Central memory CD4-positive, alpha-beta T cell (primary cell): Measurements from ENCODE around the gene CYB561.

Source experiments
- DNase-seq: peaks from one replicate; pipeline ENCODE4 v3.0.0; 2022

CYB561 gene

GRCh38 chr17:63448655-63449054, 2.5 kb upstream of the CYB561 start:
- DNase-seq: no peak

- DNase-seq: no peak
These were observed 1.4 kb upstream of the CYB561 start for GRCh38 chr17:63447471-63448009.

GRCh38 chr17:63446753-63447470, 806 bp upstream of the CYB561 start:
- DNase-seq: peak; percentile 56

GRCh38 chr17:63445571-63445953, 544 bp downstream of the CYB561 start:
- DNase-seq: peak; percentile 75

GRCh38 chr17:63445065-63445464, 1.0 kb downstream of the CYB561 start:
- DNase-seq: no peak

GRCh38 chr17:63444457-63444856, 1.6 kb downstream of the CYB561 start:
- no peak for DNase-seq

GRCh38 chr17:63443053-63443452, 3.1 kb downstream of the CYB561 start:
- no peak for DNase-seq

GRCh38 chr17:63442549-63443035, 3.5 kb downstream of the CYB561 start:
- DNase-seq: no peak

GRCh38 chr17:63442074-63442473, 4.0 kb downstream of the CYB561 start:
- DNase-seq: no peak

GRCh38 chr17:63441654-63442053, 4.5 kb downstream of the CYB561 start:
- DNase-seq: no peak

- DNase-seq: no peak
These were observed 5.3 kb downstream of the CYB561 start for GRCh38 chr17:63440770-63441335.

GRCh38 chr17:63440127-63440769, 5.9 kb downstream of the CYB561 start:
- DNase-seq: peak; percentile 39

GRCh38 chr17:63439687-63440086, 6.4 kb downstream of the CYB561 start:
- DNase-seq: peak; percentile 68

GRCh38 chr17:63438092-63439051, 7.7 kb downstream of the CYB561 start:
- DNase-seq: no peak

- no peak for DNase-seq
These were observed 8.6 kb downstream of the CYB561 start for GRCh38 chr17:63437287-63438091.

GRCh38 chr17:63436523-63437110, 9.5 kb downstream of the CYB561 start:
- no peak for DNase-seq

GRCh38 chr17:63435681-63436522, 10.2 kb downstream of the CYB561 start:
- DNase-seq: no peak

GRCh38 chr17:63434951-63435571, 11.0 kb downstream of the CYB561 start:
- peak; percentile 77 for DNase-seq

- no peak for DNase-seq
These were observed 12.1 kb downstream of the CYB561 start for GRCh38 chr17:63433746-63434591.
